GM12874 (cell line): ENCODE results near the gene ACSS2.

Source experiments
- TF ChIP-seq, protein P1 (sequence below): IDR thresholded peaks from 2 replicates; pipeline ENCODE4 v1.5.1; 2011; ENCODE audit warnings: low read depth, mild to moderate bottlenecking, control low read depth, low read length, moderate library complexity; ENCODE audit not compliant: insufficient read depth

ACSS2 gene

GRCh38 chr20:34863421-34863965, 12.9 kb upstream of the ACSS2 start:
- TF ChIP-seq, protein P1, sequence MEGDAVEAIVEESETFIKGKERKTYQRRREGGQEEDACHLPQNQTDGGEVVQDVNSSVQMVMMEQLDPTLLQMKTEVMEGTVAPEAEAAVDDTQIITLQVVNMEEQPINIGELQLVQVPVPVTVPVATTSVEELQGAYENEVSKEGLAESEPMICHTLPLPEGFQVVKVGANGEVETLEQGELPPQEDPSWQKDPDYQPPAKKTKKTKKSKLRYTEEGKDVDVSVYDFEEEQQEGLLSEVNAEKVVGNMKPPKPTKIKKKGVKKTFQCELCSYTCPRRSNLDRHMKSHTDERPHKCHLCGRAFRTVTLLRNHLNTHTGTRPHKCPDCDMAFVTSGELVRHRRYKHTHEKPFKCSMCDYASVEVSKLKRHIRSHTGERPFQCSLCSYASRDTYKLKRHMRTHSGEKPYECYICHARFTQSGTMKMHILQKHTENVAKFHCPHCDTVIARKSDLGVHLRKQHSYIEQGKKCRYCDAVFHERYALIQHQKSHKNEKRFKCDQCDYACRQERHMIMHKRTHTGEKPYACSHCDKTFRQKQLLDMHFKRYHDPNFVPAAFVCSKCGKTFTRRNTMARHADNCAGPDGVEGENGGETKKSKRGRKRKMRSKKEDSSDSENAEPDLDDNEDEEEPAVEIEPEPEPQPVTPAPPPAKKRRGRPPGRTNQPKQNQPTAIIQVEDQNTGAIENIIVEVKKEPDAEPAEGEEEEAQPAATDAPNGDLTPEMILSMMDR: no peak

DNA sequence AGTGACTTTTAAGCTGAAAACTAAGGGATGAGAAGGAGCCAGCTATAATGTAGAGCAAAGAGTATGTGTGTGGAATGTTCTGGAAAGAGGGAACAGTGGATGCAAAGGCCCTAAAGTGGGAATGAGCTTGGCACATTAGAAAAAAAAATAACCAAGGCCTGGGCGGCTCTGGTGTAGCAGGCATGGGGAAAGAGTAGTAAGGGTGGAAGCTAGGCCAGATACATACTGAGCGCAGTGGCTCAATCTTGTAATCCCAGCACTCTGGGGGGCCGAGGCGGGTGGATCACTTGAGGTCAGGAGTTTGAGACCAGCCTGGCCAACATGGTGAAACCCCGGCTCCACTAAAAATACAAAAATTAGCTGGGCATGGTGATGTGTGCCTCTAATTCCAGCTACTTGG, 12.2 kb upstream of the ACSS2 start:
- TF ChIP-seq, protein P1: no peak

DNA sequence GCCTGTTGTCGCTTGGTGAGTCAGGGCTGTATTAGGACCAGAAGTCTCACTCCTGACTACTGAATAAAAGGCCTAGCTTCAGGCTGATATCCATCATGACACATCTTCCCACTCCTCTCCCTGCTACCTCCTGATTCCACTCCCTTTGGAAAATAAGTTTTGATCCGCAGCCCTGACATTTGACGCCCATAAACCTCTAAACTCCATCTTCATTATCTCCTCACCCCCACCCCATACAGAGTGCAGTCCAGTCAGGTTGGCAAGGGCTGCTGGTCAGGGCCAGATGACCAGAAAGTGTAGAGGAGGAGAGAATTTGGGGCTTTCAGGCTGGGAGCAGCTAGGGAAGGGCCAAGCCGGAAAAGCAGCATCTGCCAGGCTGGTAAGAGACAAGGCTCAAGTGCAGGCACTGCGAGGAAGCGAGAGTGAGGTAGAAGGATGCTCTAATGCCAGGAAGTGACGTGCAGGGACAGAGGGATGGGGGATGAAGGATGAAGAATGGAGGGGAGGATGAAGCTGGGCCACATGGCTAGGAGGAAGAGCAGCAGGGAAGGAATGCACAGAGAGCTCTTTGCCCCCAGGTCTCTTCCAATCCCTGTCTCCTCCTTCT, 5.0 kb upstream of the ACSS2 start:
- TF ChIP-seq, protein P1: no peak

- TF ChIP-seq, protein P1: no peak
Measured at GRCh38 chr20:34871966-34872621, 4.3 kb upstream of the ACSS2 start.

DNA sequence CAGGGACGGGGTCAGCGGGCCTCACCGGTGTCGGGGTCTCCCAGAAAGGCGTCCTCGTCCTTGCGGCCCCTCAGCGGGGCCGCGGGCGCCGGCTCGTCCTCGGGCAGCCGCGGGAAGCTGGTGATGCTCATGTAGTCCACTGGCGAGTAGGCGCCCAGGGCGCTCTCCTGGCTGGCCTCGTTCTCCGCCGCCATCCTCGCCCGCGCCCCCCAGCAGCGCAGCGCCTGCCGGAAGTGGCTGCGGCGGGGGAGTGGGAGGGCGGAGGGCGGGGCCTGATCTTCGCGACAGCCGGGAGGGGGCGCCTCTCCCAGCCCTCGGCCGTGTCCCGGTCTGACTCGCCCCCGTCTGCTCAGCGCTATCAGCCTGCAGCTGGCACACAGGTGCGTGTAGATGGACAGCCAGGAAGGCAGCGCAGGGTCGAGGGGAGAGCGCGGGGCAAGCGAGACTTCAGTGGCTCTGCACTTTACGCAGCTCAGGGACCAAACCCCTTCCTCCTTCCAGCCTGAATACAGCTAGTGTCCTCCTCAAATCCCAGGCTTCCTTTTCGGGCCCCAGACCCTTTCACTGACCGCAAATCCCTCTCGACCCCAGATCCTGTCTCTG, 3.7 kb upstream of the ACSS2 start, which contains the start of gene GGT7:
GGT7 (minus strand) TSS at position 235 of the 603 bp plus-strand sequence; CDS start at position 194, 41 bp downstream.
- TF ChIP-seq, protein P1: peak; percentile 83

DNA sequence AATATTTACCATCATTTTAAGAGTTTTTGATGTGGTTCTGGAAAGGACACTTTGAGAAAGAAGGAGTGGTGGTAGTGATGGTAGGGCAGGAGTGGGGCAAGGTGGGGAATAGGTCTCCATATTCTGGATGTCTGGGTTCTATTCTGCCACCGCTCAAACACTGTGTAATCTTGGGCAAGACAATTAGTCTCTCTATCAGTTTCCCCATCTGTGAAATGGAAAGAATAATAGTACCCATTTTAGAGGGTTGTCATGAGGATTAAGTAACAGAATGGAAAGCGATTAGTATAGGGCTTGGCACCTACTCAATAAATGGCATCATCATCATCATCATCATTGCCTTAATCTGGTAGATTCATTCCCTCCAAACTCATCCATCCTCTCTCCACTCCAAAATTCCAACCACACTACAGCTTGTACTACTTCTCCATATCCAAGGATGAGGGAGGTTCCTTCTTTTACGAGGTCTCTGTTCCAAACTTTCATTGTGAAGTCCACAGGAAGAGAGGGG, 2.8 kb upstream of the ACSS2 start:
- TF ChIP-seq, protein P1: no peak

- TF ChIP-seq, protein P1: peak; percentile 86
Measured at GRCh38 chr20:34874094-34874654, 2.2 kb upstream of the ACSS2 start.
